Suppressor macrophage (primary cell): ENCODE measurements around the gene RAB20.
"Not testable (repeated sequence)": the region's sequence is repeated elsewhere in the genome, so short reads cannot be mapped to it uniquely, and the experiment has no call there.

Experiments
- DNase-seq, 4 experiments: peaks; one replicate each; pipeline ENCODE4 v3.0.0-alpha.2; 2020 to 2022

RAB20 gene

DNA sequence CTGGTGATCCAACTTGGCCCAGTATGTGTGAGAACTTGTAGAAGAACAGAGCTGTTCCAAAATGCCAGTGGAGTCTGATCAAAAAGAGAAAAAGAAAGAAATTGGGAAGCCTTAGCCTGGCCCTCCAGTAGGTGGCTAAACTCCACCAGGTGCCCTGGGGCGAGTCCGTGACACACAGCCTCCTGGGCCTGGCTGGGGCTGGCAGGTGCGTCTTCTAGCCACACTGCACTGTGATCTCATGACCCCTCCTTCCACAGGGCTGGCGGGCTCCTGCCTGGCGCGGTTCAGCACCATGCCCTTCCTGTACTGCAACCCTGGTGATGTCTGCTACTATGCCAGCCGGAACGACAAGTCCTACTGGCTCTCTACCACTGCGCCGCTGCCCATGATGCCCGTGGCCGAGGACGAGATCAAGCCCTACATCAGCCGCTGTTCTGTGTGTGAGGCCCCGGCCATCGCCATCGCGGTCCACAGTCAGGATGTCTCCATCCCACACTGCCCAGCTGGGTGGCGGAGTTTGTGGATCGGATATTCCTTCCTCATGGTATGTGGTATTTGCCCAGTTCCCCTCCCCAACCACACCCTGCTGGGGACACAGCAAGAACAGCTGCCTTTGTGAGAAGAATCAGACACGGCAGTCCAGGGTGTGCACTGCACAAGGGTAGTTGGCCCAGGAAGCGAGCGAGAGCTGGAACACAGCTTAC, 53.7 kb downstream of the RAB20 start:
- DNase-seq = no peak

DNA sequence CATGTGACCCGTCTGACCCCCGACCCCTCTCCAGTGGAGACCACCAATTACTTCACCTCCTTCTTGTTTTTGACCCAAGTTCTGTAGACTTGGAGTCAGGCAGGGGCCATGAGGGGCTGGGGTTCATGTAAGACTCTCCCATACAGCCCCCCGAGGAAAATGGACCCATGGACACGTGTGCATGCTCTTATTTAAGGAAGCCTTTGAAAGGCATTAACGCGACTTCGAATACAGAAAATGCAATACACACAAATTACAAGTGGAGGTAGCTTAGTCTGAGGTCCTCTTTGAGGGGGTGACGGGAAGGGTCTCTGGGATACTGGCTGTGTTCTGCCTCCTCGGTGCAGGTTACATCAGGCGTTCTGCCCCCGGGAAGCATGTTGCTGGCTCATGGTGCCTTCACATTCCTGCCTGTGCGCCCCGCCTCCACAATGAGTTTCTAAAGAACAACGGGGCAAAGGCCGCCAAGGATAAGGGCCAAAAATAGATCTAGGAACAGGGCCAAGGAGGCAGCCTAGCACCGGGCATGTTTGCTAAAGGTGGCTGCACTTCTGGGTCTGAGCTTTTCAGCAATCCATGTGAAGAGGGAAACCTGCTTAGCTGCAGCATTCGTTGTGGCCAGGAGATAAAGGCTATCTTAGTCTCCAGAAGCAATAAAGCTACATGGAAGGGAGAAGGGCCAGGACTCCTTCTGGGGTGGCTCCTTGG, 54.5 kb downstream of the RAB20 start:
- peak in 3 of 4 experiments; percentile 28 to 61 (median 53) for DNase-seq

GRCh38 chr13:110506396-110506795, 55.1 kb downstream of the RAB20 start:
- no peak for DNase-seq

- DNase-seq = no peak
Observed at GRCh38 chr13:110505594-110505993, 55.9 kb downstream of the RAB20 start.

- DNase-seq = no peak
Observed at GRCh38 chr13:110503979-110504499, 57.5 kb downstream of the RAB20 start.

DNA sequence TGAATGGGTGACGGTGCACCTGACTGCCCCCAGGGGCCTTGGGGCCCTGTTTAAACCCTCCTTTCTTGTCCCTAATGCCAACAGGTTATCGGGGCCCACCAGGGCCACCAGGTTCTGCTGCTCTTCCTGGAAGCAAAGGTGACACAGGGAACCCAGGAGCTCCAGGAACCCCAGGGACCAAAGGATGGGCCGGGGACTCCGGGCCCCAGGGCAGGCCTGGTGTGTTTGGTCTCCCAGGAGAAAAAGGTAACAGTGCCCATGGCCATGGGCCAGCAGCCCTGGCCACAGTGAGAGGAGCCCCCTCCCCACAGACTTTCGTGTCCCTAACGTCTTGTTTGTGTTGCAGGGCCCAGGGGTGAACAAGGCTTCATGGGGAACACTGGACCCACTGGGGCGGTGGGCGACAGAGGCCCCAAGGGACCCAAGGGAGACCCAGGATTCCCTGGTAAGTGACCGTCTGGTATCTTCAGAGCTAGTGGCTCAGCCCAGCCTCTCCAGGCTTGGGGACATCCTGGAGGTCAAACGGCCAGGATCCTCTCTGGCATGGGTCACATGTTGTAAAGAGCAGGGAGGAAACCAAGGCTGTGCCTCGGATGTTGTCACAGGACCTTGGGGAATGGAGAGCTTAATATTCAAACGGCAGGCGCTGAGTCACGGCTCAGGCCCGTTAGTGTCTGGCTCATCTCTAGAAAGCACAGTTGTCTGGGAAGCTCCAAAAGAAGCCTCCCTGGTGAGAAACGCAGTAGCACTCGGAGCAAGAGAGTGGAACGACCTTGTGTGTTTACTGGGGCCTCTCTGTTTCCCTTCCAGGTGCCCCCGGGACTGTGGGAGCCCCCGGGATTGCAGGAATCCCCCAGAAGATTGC, 58.3 kb downstream of the RAB20 start:
- peak in 3 of 4 experiments; percentile 34 to 48 (median 42) for DNase-seq

DNA sequence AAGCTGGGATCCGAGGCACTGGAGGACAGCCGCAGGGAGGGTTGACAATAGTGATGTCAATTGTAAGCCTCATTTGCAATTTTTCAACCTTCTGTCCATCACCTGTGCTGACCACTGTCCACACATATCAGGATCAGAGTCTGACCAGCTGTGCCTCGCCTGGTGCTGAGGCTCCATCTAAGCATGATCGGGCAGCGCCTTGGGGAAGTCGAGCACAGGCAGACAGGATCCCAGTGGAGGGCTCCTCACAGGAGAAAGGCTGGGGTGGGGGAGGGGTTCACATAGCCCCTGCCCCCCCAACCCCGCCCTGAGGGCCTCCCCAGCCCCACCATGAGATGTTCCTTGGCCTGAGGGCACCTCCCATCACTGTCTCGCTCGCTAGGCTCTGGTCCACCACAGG, 60.3 kb downstream of the RAB20 start:
- DNase-seq = no peak

GRCh38 chr13:110500341-110500740, 61.2 kb downstream of the RAB20 start:
- no peak for DNase-seq

- no peak for DNase-seq
Observed at GRCh38 chr13:110499621-110500281, 61.8 kb downstream of the RAB20 start.

- DNase-seq = no peak
Observed at GRCh38 chr13:110498765-110499164, 62.8 kb downstream of the RAB20 start.

GRCh38 chr13:110498327-110498726, 63.2 kb downstream of the RAB20 start:
- no peak for DNase-seq

- not testable (repeated sequence) for DNase-seq
Observed at GRCh38 chr13:110497896-110498295, 63.6 kb downstream of the RAB20 start.

DNA sequence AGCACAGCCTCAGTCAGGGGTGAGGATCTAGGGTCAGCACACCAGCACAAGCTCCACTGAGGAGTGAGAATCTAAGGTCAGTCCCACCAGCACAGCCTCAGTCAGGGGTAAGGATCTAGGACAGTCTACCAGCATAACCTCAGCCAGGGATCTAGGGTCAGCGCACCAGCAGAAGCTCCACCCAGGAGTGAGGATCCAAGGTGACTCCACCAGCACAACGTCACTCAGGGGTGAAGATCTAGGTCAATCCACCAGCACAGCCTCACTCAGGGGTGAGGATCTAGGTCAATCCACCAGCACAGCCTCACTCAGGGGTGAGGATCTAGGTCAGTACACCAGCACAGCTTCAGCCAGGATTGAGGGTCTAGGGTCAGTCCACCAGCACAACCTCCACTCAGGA, 64.5 kb downstream of the RAB20 start:
- no peak for DNase-seq

GRCh38 chr13:110496281-110496680, 65.2 kb downstream of the RAB20 start:
- no peak for DNase-seq

DNA sequence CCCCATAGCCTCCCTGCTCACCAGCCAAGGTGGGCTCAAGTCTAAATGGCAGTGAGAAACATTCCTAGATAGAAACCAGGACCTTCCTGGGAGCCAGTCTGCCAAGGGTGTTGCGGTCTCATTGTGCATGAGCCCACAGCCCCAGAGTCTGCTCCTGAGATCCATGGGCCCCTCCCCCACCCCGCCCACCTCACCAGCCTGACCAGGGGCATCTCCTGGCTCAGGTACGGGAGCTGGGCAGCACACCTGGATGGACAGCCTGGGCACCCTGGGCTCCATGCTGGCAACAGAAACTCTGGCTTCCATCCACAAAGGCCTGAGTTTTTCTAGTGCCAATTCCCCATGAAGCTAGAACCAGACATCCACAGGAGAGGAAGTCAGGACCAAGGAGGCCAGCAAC, 65.6 kb downstream of the RAB20 start:
- no peak for DNase-seq

DNA sequence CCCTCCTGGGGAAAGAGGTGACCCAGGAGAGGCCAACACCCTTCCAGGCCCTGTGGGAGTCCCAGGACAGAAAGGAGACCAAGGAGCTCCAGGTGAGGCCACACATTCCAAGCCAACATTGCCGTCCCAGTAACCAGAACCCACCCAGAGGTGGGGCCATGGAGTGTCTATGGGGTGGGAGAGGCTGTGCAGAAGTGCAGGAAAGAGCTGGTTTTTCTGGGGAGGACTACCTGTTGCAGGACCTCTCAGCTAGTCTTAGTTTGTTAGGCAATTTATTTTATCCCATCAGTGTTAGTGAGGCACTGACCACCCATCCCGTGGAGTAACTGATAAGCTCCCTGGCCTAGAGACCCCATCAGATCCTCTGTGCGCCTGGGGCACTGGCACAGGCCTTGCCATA, 66.1 kb downstream of the RAB20 start:
- no peak for DNase-seq

GRCh38 chr13:110493613-110494012, 67.9 kb downstream of the RAB20 start:
- DNase-seq = no peak

- no peak for DNase-seq
Observed at GRCh38 chr13:110492679-110493593, 68.6 kb downstream of the RAB20 start.

- DNase-seq = no peak
Observed at GRCh38 chr13:110491869-110492678, 69.4 kb downstream of the RAB20 start.

DNA sequence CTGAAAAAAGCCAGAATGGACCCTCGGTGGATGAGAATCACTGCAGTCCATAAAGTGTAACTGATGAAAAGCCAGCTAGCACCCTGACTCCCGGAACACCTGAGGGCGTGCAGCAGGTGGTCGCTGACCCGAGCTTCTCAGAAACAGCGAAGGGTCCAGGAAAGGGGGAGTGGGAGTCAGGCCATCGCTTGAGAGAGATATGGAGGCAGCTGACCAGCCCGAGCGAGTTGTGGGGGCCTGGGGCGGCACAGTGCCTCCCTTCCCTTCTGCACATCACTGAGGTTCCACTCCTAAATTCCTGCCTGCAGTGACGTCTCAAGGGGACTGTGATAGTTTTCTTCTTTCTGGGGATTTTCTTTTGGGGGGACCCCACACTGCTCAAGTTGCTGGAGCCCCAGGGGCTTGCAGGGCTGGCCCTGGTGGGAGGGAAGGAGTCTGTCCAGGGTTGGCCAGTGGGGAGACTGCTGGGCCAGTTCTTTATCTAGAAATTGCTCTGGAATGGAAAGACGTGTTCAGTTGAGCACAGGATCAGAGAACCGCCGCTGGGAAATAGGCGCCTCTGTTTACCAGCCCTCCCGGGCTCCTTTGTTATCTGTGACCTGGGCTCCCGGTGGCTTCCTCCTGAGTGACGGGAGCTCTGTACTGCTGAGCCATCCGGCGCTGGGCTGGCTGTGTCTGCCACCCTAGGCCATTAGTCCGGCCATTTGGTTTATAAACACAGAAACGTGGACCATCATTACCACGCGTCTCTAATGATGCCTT, 71.3 kb downstream of the RAB20 start:
- no peak for DNase-seq
